SKM-1 (cell line): ENCODE measurements around the gene ALDH5A1.
A peak's percentile ranks its signal among the peaks of the same experiment; 100 is the strongest.
"Not testable (repeated sequence)": the region's sequence is repeated elsewhere in the genome, so short reads cannot be mapped to it uniquely, and the experiment has no call there.

Experiments used
- DNase-seq: peaks from one replicate; lab custom pipeline; 2025; ENCODE audit not compliant: unreplicated experiment; lab: John Stamatoyannopoulos, UW

The ALDH5A1 gene

GRCh38 chr6:24484657-24485323 lies 10.0 kb upstream of the ALDH5A1 start:
- no peak for DNase-seq

- no peak for DNase-seq
Measured at GRCh38 chr6:24486065-24486464, 8.7 kb upstream of the ALDH5A1 start.

DNA sequence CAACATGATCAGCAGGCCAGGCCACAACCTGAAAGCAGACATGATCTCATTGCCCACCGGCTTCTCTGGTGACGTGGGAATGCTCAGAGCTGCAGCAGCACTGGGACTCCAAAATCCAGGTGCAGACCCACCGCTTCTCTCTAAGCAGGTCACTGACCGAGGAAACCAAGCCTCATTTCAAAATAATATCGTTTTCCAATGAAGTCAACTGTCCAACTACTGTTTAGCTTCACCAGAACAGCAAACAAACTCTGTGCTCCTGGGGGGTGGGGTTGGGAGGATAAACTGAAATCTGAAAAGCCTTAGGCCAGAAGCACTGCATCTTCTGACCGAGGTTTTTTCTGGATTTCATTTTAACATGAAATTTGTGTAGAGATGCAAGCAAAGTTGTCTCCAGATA lies 5.3 kb upstream of the ALDH5A1 start, which contains the start of gene GPLD1:
Gene GPLD1, minus strand, starts transcription at position 109 of the 400 bp plus-strand sequence. Its CDS starts 67 bp downstream, at position 42.
- no peak for DNase-seq

DNA sequence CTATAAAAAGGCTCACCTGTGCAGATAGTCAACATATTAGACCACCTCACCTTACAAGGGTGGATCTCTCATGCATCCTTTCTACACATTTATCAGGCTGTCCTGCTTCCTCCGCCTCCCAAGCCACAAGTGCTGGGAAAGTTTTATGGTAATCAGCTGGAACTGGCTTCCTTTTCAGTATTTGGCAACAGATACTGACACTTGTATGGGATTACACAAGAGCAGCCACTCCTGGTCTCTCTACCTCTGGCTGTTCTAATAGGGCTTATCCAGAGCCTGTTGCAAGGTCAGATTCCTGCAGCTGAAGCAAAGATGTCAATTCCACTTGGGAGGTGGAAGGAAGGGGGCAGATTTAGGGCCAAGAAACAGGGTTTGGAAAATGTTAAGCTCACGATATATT lies 4.9 kb upstream of the ALDH5A1 start:
- peak; percentile 19 for DNase-seq

DNA sequence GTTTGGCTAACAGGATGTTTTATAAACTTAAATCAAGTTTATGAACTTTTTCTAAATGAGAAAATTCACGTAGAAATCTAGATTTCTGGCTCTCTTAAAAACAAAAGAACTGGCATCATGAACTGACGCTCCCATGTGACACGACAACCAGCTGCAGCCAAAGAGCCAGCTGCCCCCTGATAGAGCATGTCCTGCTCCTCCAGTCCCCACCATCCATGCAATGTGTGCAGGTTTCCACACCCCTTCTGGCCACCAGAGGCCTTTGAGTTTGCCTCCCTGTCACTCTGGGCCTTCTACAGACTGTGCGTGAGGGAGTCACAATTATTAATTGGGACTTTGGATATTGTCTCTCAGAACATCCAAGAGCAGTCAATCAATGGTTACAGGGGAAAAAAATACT lies 3.8 kb upstream of the ALDH5A1 start:
- DNase-seq, result no peak

GRCh38 chr6:24492475-24492874 lies 2.3 kb upstream of the ALDH5A1 start:
- peak; percentile 6 for DNase-seq

DNA sequence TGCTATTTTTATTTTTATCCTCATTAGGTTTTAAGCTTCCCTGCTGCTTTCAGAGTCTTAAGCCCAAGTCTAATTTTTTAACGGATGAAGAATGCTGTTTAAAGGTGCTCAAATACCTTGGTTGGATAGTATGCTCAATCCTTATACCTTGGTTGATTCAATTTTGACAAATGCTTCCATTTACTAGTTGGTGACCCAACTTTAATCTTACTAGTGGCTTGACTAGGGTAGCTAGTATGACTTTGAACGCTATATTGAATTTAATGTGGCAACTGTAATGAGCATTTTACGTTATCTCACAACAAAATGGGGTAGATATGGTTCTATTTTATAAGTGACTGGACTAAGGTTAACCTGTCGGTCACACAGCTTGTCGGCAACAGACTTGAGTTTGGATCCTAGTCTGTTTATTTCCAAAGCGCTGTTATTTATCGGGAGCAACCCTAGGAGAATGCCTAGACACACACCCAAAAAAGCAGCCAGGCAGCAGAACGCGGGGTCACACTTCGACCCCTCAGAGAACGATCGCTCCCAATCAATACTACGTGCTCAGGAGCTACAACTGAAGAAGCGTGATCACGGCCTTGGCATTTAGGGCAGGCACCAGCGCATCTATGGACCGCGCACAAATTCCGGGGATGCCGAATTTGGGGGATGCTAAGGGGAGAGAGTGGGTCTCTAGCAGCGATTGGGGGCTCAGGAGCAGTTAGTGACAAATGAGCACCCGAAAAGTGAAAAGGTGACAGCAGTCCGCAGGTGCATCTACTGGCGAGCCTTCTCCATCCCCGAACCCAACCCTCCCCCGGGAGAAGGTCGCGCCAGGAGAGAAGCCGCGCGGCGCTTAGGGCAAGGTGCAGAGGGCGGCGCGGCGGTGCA lies 586 bp upstream of the ALDH5A1 start:
- DNase-seq, result no peak

- no peak for DNase-seq
Measured at GRCh38 chr6:24497254-24497970, 2.6 kb downstream of the ALDH5A1 start.

DNA sequence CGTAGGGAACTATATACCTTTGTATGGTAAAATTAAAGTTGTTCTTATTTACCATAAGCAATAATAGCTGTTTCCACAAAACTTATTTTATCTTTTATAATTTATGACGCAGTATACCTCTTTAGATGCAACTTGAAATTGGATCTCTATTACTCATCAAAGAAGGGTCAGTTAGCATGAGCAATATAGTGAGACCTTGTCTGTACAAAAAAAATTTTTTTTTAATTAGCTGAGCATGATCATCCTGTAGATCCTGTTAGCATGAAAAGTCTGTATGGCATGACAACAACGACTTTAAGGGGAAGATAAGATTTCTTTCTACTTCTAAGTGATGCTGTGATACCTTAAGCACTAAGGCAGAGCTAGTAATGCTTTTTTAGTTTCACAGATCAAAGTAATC lies 5.9 kb downstream of the ALDH5A1 start:
- no peak for DNase-seq

DNA sequence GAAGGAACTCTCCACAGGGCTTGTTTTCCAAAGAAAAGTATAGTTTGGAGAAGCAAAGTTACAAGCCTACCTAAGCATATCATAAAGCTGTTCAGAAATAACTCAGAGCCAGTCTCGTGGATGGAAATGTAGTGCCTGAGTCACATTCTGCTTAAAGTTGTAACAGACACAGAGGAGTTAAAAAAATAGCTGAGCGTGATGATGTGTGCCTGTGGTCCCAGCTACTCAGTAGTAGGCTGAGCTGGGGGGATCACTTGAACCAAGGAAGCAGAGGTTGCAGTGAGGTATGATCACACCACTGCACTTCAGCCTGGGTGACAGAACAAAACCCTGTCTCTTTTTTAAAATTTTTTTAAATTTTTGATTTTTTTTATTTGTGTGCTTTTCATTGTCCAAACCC lies 6.6 kb downstream of the ALDH5A1 start:
- DNase-seq, result no peak

DNA sequence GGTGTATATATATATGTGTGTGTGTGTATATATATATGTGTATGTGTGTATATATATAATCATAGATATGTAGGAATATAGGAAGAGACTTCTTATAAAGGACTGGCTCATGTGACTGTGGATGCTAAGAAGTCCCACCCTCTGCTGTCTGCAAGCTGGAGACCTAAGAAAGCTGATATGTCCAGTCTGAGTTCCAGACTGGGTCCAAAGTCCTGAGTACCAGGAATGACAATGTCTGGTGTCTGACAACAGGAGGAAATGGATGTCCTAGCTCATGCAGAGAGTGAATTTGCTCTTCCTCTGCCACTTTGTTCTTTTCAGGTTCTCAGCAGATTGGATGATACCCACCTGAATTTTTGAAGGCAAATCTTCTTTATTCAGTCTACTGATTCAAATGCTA lies 7.1 kb downstream of the ALDH5A1 start:
- DNase-seq, result no peak

GRCh38 chr6:24504287-24504648 lies 9.5 kb downstream of the ALDH5A1 start:
- DNase-seq, result no peak

DNA sequence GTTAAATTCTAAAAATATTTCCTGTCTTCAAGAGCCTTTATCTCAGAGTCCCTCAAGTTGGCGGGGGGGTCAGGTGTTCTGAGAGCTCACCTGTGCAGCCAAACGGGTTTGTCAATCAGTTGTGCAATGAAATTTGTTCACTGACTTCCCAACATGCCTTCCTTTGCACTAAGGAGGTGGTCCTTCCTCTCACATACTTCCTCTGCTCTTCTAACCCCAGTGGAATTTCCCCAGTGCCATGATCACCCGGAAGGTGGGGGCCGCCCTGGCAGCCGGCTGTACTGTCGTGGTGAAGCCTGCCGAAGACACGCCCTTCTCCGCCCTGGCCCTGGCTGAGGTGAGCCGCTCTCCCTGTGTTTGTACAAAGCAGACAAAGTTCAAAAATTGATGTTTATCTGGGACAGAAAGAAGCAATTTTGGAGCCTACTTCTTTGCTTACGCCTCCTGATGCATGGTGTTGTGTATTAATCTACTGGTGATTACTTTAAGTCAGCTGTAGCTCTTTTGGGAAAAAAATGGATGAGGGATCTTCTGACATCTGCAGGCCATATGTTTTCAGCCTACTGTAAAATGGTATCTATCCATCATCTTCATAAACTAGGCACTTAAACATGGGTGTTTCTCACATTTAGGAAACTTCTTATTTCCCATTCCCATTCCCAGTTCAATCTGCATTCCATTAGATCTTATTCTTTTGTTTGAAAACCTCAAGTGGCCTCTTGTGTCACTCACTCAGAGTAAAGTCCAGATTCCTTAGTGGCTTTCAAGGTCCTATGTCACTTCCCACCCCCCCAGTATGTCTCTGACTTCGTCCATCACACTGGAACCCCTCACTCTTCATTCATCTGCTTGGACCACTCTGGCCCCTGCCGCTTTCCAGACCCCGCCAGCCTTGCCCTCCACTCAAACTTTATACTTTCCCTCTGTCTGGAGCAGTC lies 10.1 kb downstream of the ALDH5A1 start:
- DNase-seq, result no peak

- DNase-seq, result no peak
Measured at GRCh38 chr6:24506814-24507520, 12.2 kb downstream of the ALDH5A1 start.

DNA sequence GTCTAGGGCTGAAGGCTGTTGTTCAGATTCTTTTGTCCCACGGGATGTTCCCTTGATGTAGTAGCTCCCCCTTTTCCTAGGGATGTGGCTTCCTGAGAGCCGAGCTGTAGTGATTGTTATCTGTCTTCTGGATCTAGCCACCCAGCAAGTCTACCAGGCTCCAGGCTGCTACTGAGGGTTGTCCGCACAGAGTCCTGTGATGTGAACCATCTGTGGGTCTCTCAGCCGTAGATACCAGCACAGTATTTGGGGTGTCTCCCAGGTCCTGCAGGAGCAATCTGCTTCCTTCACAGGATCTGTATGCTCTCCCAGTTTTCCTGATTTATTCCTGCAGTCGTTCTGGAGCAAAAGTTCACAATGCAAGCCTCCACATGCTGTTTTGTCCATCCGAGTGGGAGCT lies 17.2 kb downstream of the ALDH5A1 start:
- not testable (repeated sequence) for DNase-seq

GRCh38 chr6:24513602-24514001 lies 18.8 kb downstream of the ALDH5A1 start:
- DNase-seq, result no peak

DNA sequence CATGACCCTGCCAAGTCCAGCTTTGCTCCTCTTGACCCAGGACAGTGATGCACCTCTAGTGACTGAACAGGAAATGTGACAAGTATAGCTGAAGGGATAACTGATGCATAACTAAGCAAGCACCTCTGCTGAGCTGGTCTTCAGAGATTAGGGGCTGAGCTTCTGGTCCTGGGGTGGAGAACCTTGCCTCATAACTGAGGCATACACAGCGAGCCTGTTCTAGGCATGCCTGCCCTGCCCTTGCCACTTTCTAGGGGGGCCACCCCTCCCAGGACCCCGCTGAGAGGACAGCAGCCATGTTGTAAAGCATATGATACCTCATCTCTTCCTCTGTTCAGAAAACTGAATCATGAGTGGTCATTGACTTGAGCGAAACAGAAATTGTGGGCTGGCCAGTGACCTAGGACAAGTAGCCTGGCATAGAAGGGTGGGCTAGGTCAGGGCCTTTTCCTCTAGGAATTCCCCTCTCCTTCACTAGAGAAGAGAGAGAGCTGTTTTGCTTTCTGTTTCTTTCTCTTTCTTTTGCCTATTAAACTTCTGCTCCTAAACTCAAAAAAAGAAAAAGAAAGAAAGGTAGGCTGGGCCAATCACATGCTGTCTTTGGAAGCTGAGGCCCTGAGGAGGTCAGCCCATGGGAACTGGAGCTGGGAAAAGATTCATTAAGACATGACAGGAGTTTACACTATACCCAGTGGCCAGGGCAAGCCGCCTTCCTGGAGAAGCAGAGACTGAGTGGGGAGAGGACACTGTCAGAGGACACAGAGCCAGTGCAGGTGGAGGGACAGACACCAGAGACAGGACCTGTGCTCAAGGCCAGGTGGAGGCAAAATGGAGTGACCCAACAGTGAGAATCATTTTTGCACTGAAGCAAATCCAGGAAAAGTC lies 23.1 kb downstream of the ALDH5A1 start:
- DNase-seq, result no peak

GRCh38 chr6:24520929-24521546 lies 26.3 kb downstream of the ALDH5A1 start:
- peak; percentile 25 for DNase-seq
